ENCODE data around the gene FCRLA. TPM values are rescaled to one million over a fixed set of nuclear protein-coding genes. Genes with fewer than 3 reads are reported as not detected.

FCRLA gene
- polyA plus RNA-seq, 2 donors: 0.02 to 0.29 TPM

GRCh38 chr1:161740921-161741320, 33.9 kb downstream of the FCRLA start:
- Histone ChIP-seq H3K36me3 (ENCODE audit: control insufficient read depth in 2 of 2, insufficient read depth in 2 of 2, low read length in 1 of 2) (no peaks in the 10 kb centered on the region), H3K4me3 (ENCODE audit: low read depth in 1 of 2, low read length in 2 of 2) (no peak overlapping the region), H3K27ac (ENCODE audit: low read depth in 2 of 2, low read length in 1 of 2) (no peak overlapping the region), H3K27me3 (ENCODE audit: control insufficient read depth in 1 of 2, insufficient read depth in 2 of 2, low read length in 2 of 2) (no peaks in the 10 kb centered on the region), H3K4me1 (ENCODE audit: control insufficient read depth in 2 of 2, insufficient read depth in 2 of 2, low read length in 1 of 2) (no peaks in the 10 kb centered on the region), H3K9me3 (ENCODE audit: control insufficient read depth in 2 of 2, insufficient read depth in 1 of 2, low read depth in 1 of 2, low read length in 1 of 2) (no peaks in the 10 kb centered on the region)
- WGBS, 2 donors: 80 to 84% methylated on average over 6 of the region's 6 CpGs

GRCh38 chr1:161743231-161743630, 36.2 kb downstream of the FCRLA start:
- Histone ChIP-seq H3K27me3 (ENCODE audit: control insufficient read depth in 1 of 2, insufficient read depth in 2 of 2, low read length in 2 of 2) (no peaks in the 10 kb centered on the region), H3K4me1 (ENCODE audit: control insufficient read depth in 2 of 2, insufficient read depth in 2 of 2, low read length in 1 of 2) (no peaks in the 10 kb centered on the region), H3K4me3 (ENCODE audit: low read depth in 1 of 2, low read length in 2 of 2) (no peak overlapping the region), H3K27ac (ENCODE audit: low read depth in 2 of 2, low read length in 1 of 2) (no peak overlapping the region), H3K36me3 (ENCODE audit: control insufficient read depth in 2 of 2, insufficient read depth in 2 of 2, low read length in 1 of 2) (no peaks in the 10 kb centered on the region), H3K9me3 (ENCODE audit: control insufficient read depth in 2 of 2, insufficient read depth in 1 of 2, low read depth in 1 of 2, low read length in 1 of 2) (no peaks in the 10 kb centered on the region)
- 77 to 83% methylated on average over 9 of the region's 9 CpGs for WGBS, 2 donors

GRCh38 chr1:161747801-161748200, 40.8 kb downstream of the FCRLA start:
- Histone ChIP-seq H3K4me3 (ENCODE audit: low read depth in 1 of 2, low read length in 2 of 2) (no peak overlapping the region), H3K27ac (ENCODE audit: low read depth in 2 of 2, low read length in 1 of 2) (no peak overlapping the region), H3K9me3 (ENCODE audit: control insufficient read depth in 2 of 2, insufficient read depth in 1 of 2, low read depth in 1 of 2, low read length in 1 of 2) (no peaks in the 10 kb centered on the region), H3K36me3 (ENCODE audit: control insufficient read depth in 2 of 2, insufficient read depth in 2 of 2, low read length in 1 of 2) (peaks cover 0 to 1% of the 10 kb centered on the region in 2 donors), H3K4me1 (ENCODE audit: control insufficient read depth in 2 of 2, insufficient read depth in 2 of 2, low read length in 1 of 2) (peaks cover 0 to 3% of the 10 kb centered on the region in 2 donors), H3K27me3 (ENCODE audit: control insufficient read depth in 1 of 2, insufficient read depth in 2 of 2, low read length in 2 of 2) (no peaks in the 10 kb centered on the region)
- WGBS, 2 donors: 42 to 53% methylated on average over 6 of the region's 6 CpGs

- peaks cover 0 to 3% of the 10 kb centered on the region in 2 donors for H3K4me1 ChIP-seq (ENCODE audit: control insufficient read depth in 2 of 2, insufficient read depth in 2 of 2, low read length in 1 of 2)
- peak within 1 kb of the TSS; percentile 76 to 94 for H3K4me3 ChIP-seq (ENCODE audit: low read depth in 1 of 2, low read length in 2 of 2)
- 0 to 1% methylated on average over 65 of the region's 65 CpGs for WGBS, 2 donors
- peaks cover 4 to 7% of the 10 kb centered on the region in 2 donors for H3K36me3 ChIP-seq (ENCODE audit: control insufficient read depth in 2 of 2, insufficient read depth in 2 of 2, low read length in 1 of 2)
- no peaks in the 10 kb centered on the region for H3K27me3 ChIP-seq (ENCODE audit: control insufficient read depth in 1 of 2, insufficient read depth in 2 of 2, low read length in 2 of 2)
- no peaks in the 10 kb centered on the region for H3K9me3 ChIP-seq (ENCODE audit: control insufficient read depth in 2 of 2, insufficient read depth in 1 of 2, low read depth in 1 of 2, low read length in 1 of 2)
- H3K27ac ChIP-seq (ENCODE audit: low read depth in 2 of 2, low read length in 1 of 2): peak within 1 kb of the TSS; percentile 95 to 98
Measured at GRCh38 chr1:161749509-161750407, 42.7 kb downstream of the FCRLA start, which contains the start of gene DUSP12. Gene DUSP12, plus strand, starts transcription at chr1:161749786. Its CDS starts 16 bp downstream, at chr1:161749802.

- 66 to 67% methylated on average over 6 to 7 of the region's 7 CpGs for WGBS, 2 donors
- H3K4me1 ChIP-seq (ENCODE audit: control insufficient read depth in 2 of 2, insufficient read depth in 2 of 2, low read length in 1 of 2): peaks cover 0 to 3% of the 10 kb centered on the region in 2 donors
- no peaks in the 10 kb centered on the region for H3K27me3 ChIP-seq (ENCODE audit: control insufficient read depth in 1 of 2, insufficient read depth in 2 of 2, low read length in 2 of 2)
- H3K27ac ChIP-seq (ENCODE audit: low read depth in 2 of 2, low read length in 1 of 2): no peak overlapping the region
- no peaks in the 10 kb centered on the region for H3K36me3 ChIP-seq (ENCODE audit: control insufficient read depth in 2 of 2, insufficient read depth in 2 of 2, low read length in 1 of 2)
- H3K4me3 ChIP-seq (ENCODE audit: low read depth in 1 of 2, low read length in 2 of 2): no peak overlapping the region
- no peaks in the 10 kb centered on the region for H3K9me3 ChIP-seq (ENCODE audit: control insufficient read depth in 2 of 2, insufficient read depth in 1 of 2, low read depth in 1 of 2, low read length in 1 of 2)
Measured at GRCh38 chr1:161763522-161764098, 56.6 kb downstream of the FCRLA start.

Other genes with a start within 250 kb of the FCRLA start
- gene FCGR2A, start 201.8 kb upstream of the FCRLA start, polyA plus RNA-seq: 1 to 10 TPM; 2.2 to 2.3 TPM
- gene HSPA6, start 182.7 kb upstream of the FCRLA start, polyA plus RNA-seq: 1 to 10 TPM in 1 of 2 donors, under 1 TPM in 1; 0.79 to 1.2 TPM
- gene FCGR3A, start 157.4 kb upstream of the FCRLA start, polyA plus RNA-seq: 1 to 10 TPM in 1 of 2 donors, under 1 TPM in 1; 0.57 to 1.0 TPM
- under 1 TPM; 0.04 to 0.08 TPM for gene FCGR3B, start 76.1 kb upstream of the FCRLA start, polyA plus RNA-seq
- 1 to 10 TPM; 1.6 to 2.7 TPM for gene FCGR2B, start 44.1 kb upstream of the FCRLA start, polyA plus RNA-seq
- gene FCRLB, start 14.3 kb downstream of the FCRLA start, polyA plus RNA-seq: under 1 TPM; 0.24 to 0.34 TPM
- 10 to 100 TPM in 1 of 2 donors, 1 to 10 TPM in 1; 6.5 to 14.5 TPM for gene DUSP12, start 42.6 kb downstream of the FCRLA start, polyA plus RNA-seq
- gene ATF6, start 59.1 kb downstream of the FCRLA start, polyA plus RNA-seq: 1 to 10 TPM; 2.5 to 6.5 TPM

All from esophagus (tissue), 2 donors.